H1 (cell line): ENCODE data around the gene ELP1. TPM values are rescaled to one million over a fixed set of nuclear protein-coding genes. Genes with fewer than 3 reads are reported as not detected.

Experiments
- BRCA1 ChIP-seq: IDR thresholded peaks from 2 replicates; pipeline ENCODE4 v1.6.1; 2012; ENCODE audit warnings: low read depth, low read length, improper control_type of control experiment
- CBX8 ChIP-seq: fragments of 300-800, 300-1000 bp; sonication (generic); IDR thresholded peaks from 2 replicates; pipeline ENCODE4 v1.7.1; 2016; ENCODE audit warnings: low read depth, low read length, borderline replicate concordance
- SUZ12 ChIP-seq: fragments of 200-600 bp; sonication (generic); IDR thresholded peaks from 2 replicates; pipeline ENCODE4 v1.6.1; 2012; ENCODE audit warnings: mild to moderate bottlenecking, inconsistent platforms, low read length, moderate library complexity, mixed read lengths
- polyA plus RNA-seq, 7 experiments: library from polyadenylated mRNA; depleted of rRNA in 3 of 7; stranded (reverse) in 5 of 7; unstranded in 2 of 7; fragments of >200 nt in 5 of 7; fragments of 200-250 nt in 2 of 7; gene quantifications; 1 replicate in 5 of 7; 2 replicates in 1 of 7; 4 replicates in 1 of 7; pipeline versions ENCODE4 v1.2.1 to v1.2.3, GENCODE V29; 2011 to 2013; ENCODE audit warnings: missing spikeins in 2 of 7, mixed read lengths in 2 of 7
- total RNA-seq: library from RNA; stranded (reverse); fragmentation: NEBNext Ultra II Directional; extraction: Animal tissue kit (Norgen Biotek cat#: 25700); gene quantifications from 2 replicates; pipeline ENCODE4 v1.2.1, GENCODE V29; 2021

The ELP1 gene
- total and polyA plus RNA-seq, 2 of the 8 experiments (the other 6 are each of a cell fraction or from before 2014, with no cell fraction given) = 13.9 to 31.3 TPM

DNA sequence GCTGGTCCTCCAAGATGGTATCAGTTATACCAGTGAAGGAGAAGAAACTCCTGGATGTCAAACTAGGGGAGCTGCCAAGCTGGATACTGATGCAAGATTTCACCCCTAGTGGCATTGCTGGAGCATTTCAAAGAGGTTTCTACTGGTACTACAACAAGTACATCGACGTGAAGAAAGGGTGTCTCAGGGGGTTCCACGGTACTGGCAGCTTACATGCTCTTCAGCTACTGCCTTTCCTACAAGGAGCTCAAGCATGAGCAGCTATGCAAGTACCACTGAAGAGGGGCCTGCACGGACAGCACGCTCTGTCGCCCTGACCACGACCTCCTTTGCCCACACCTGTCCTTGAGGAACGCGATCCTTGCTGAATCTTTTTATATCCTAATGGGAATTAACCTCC is 97.6 kb downstream of the ELP1 start (continued):
- no peak for TF ChIP-seq SUZ12
- no peak for TF ChIP-seq BRCA1
- no peak for TF ChIP-seq CBX8
- TF ChIP-seq, all 59 proteins: peak for 0
